K562 (cell line): ENCODE results near the gene SST. TPM values are rescaled to one million over a fixed set of nuclear protein-coding genes. Genes with fewer than 3 reads are reported as not detected.

Source experiments
- polyA plus RNA-seq, 8 experiments: library from polyadenylated mRNA; depleted of rRNA in 4 of 8; stranded (reverse) in 5 of 8; unstranded in 3 of 8; fragments of >200 nt; fragmentation: Nextera tagmentation in 2 of 8; fragmentation: Illumina TruSeq in 1 of 8; extraction: Ambion mirVana in 2 of 8; extraction: Trizol in 1 of 8; gene quantifications; 2 replicates each; pipeline versions ENCODE4 v1.2.1 to v1.2.3, GENCODE V29; 2011 to 2014; ENCODE audit warnings: inconsistent platforms in 1 of 8, missing spikeins in 1 of 8
- total RNA-seq, 7 experiments: library from RNA; depleted of rRNA in 6 of 7; stranded (reverse); fragments of >200 nt in 6 of 7; fragmentation: Illumina TruSeq in 2 of 7; extraction: Trizol in 2 of 7; gene quantifications; 2 replicates each; pipeline versions ENCODE4 v1.2.1 to v1.2.3, GENCODE V29; 2011 to 2021; ENCODE audit warnings: low replicate concordance in 1 of 7

SST gene
- total and polyA plus RNA-seq, 9 of the 15 experiments (the other 6 are each of a cell fraction or from before 2014, with no cell fraction given): not detected

Other genes with a start within 250 kb of the SST start
- not detected in 2 replicates for gene RTP2, start 32.2 kb upstream of the SST start, total RNA-seq (2014; rRNA removed)
- gene RTP2, start 32.2 kb upstream of the SST start, total RNA-seq (2014; rRNA removed; fragmentation: Illumina TruSeq; extraction: Trizol): not detected in 2 replicates
- gene RTP2, start 32.2 kb upstream of the SST start, total RNA-seq (2015; rRNA removed; fragmentation: Illumina TruSeq; extraction: Trizol): not detected in 2 replicates
- gene RTP2, start 32.2 kb upstream of the SST start, total RNA-seq (2021): not detected in 2 replicates
- not detected in 2 replicates for gene RTP2, start 32.2 kb upstream of the SST start, polyA plus RNA-seq (2011; rRNA removed)
- gene RTP2, start 32.2 kb upstream of the SST start, polyA plus RNA-seq (2014; fragmentation: Illumina TruSeq; extraction: Trizol): not detected in 2 replicates
- gene RTP2, start 32.2 kb upstream of the SST start, polyA plus RNA-seq (2014; fragmentation: Nextera tagmentation; extraction: Ambion mirVana): not detected
- not detected in 2 replicates for gene RTP2, start 32.2 kb upstream of the SST start, polyA plus RNA-seq (2014; rRNA removed)
- 0.64 and 1.3 TPM in 2 replicates for gene BCL6, start 75.1 kb upstream of the SST start, total RNA-seq (2014; rRNA removed)
- gene BCL6, start 75.1 kb upstream of the SST start, total RNA-seq (2014; rRNA removed; fragmentation: Illumina TruSeq; extraction: Trizol): 1.4 and 1.6 TPM in 2 replicates
- gene BCL6, start 75.1 kb upstream of the SST start, total RNA-seq (2015; rRNA removed; fragmentation: Illumina TruSeq; extraction: Trizol): 0.94 and 0.98 TPM in 2 replicates
- 2.4 and 3.5 TPM in 2 replicates for gene BCL6, start 75.1 kb upstream of the SST start, total RNA-seq (2021)
- gene BCL6, start 75.1 kb upstream of the SST start, polyA plus RNA-seq (2011; rRNA removed): 3.4 and 8.7 TPM in 2 replicates
- 2.6 and 2.8 TPM in 2 replicates for gene BCL6, start 75.1 kb upstream of the SST start, polyA plus RNA-seq (2014; fragmentation: Illumina TruSeq; extraction: Trizol)
- under 1 TPM; 0.08 to 0.23 TPM for gene BCL6, start 75.1 kb upstream of the SST start, polyA plus RNA-seq (2014; fragmentation: Nextera tagmentation; extraction: Ambion mirVana)
- 2.5 and 2.8 TPM in 2 replicates for gene BCL6, start 75.1 kb upstream of the SST start, polyA plus RNA-seq (2014; rRNA removed)